Measurements from ENCODE around the gene CARD11.

Gene CARD11

GRCh38 chr7:2905500-2905899 lies 138.2 kb downstream of the CARD11 start:
- DNase-seq (ENCODE audit: low spot score), result no peak

GRCh38 chr7:2905027-2905426 lies 138.6 kb downstream of the CARD11 start:
- no peak for DNase-seq (ENCODE audit: low spot score)

GRCh38 chr7:2904202-2904601 lies 139.5 kb downstream of the CARD11 start:
- DNase-seq (ENCODE audit: low spot score), result no peak

GRCh38 chr7:2903682-2904162 lies 139.9 kb downstream of the CARD11 start:
- DNase-seq (ENCODE audit: low spot score), result no peak

- no peak for DNase-seq (ENCODE audit: low spot score)
These were observed 146.6 kb downstream of the CARD11 start for GRCh38 chr7:2897023-2897422.

GRCh38 chr7:2896131-2896530 lies 147.5 kb downstream of the CARD11 start:
- DNase-seq (ENCODE audit: low spot score), result no peak

GRCh38 chr7:2894118-2894940 lies 149.3 kb downstream of the CARD11 start:
- no peak for DNase-seq (ENCODE audit: low spot score)

GRCh38 chr7:2893411-2893861 lies 150.2 kb downstream of the CARD11 start:
- DNase-seq (ENCODE audit: low spot score), result no peak

- DNase-seq (ENCODE audit: low spot score), result no peak
These were observed 151.1 kb downstream of the CARD11 start for GRCh38 chr7:2892549-2892948.

- no peak for DNase-seq (ENCODE audit: low spot score)
These were observed 155.9 kb downstream of the CARD11 start for GRCh38 chr7:2887816-2888215.

- DNase-seq (ENCODE audit: low spot score), result no peak
These were observed 156.8 kb downstream of the CARD11 start for GRCh38 chr7:2886900-2887299.

GRCh38 chr7:2886391-2886790 lies 157.3 kb downstream of the CARD11 start:
- DNase-seq (ENCODE audit: low spot score), result no peak

GRCh38 chr7:2884161-2884560 lies 159.5 kb downstream of the CARD11 start:
- no peak for DNase-seq (ENCODE audit: low spot score)

GRCh38 chr7:2883101-2883500 lies 160.6 kb downstream of the CARD11 start:
- no peak for DNase-seq (ENCODE audit: low spot score)

GRCh38 chr7:2882111-2882510 lies 161.6 kb downstream of the CARD11 start:
- no peak for DNase-seq (ENCODE audit: low spot score)

GRCh38 chr7:2880874-2881533 lies 162.7 kb downstream of the CARD11 start:
- DNase-seq (ENCODE audit: low spot score), result no peak

GRCh38 chr7:2880051-2880450 lies 163.6 kb downstream of the CARD11 start:
- no peak for DNase-seq (ENCODE audit: low spot score)

GRCh38 chr7:2879354-2879753 lies 164.3 kb downstream of the CARD11 start:
- no peak for DNase-seq (ENCODE audit: low spot score)

GRCh38 chr7:2878306-2878705 lies 165.4 kb downstream of the CARD11 start:
- no peak for DNase-seq (ENCODE audit: low spot score)

- DNase-seq (ENCODE audit: low spot score), result no peak
These were observed 167.5 kb downstream of the CARD11 start for GRCh38 chr7:2876031-2876731.

- DNase-seq (ENCODE audit: low spot score), result no peak
These were observed 169.7 kb downstream of the CARD11 start for GRCh38 chr7:2873686-2874551.

- DNase-seq (ENCODE audit: low spot score), result no peak
These were observed 170.5 kb downstream of the CARD11 start for GRCh38 chr7:2873146-2873545.
